H1 (cell line): ENCODE data around the gene CGREF1. TPM values are rescaled to one million over a fixed set of nuclear protein-coding genes. Genes with fewer than 3 reads are reported as not detected.

ENCODE experiments used
- ATF2 ChIP-seq: IDR thresholded peaks from 2 replicates; pipeline ENCODE4 v1.6.1; 2012; ENCODE audit warnings: low read length, inconsistent platforms
- FOSL1 ChIP-seq: IDR thresholded peaks from 2 replicates; pipeline ENCODE4 v1.6.1; 2011; ENCODE audit warnings: mild to moderate bottlenecking, low read depth, low read length, moderate library complexity; ENCODE audit not compliant: insufficient read depth
- polyA plus RNA-seq, 7 experiments: library from polyadenylated mRNA; depleted of rRNA in 3 of 7; stranded (reverse) in 5 of 7; unstranded in 2 of 7; fragments of >200 nt in 5 of 7; fragments of 200-250 nt in 2 of 7; gene quantifications; 1 replicate in 5 of 7; 2 replicates in 1 of 7; 4 replicates in 1 of 7; pipeline versions ENCODE4 v1.2.1 to v1.2.3, GENCODE V29; 2011 to 2013; ENCODE audit warnings: missing spikeins in 2 of 7, mixed read lengths in 2 of 7
- total RNA-seq: library from RNA; stranded (reverse); fragmentation: NEBNext Ultra II Directional; extraction: Animal tissue kit (Norgen Biotek cat#: 25700); gene quantifications from 2 replicates; pipeline ENCODE4 v1.2.1, GENCODE V29; 2021

Gene CGREF1
- total and polyA plus RNA-seq, 2 of the 8 experiments (the other 6 are each of a cell fraction or from before 2014, with no cell fraction given) = 2.5 to 3.4 TPM

- TF ChIP-seq ATF2 = no peak
- TF ChIP-seq FOSL1 = no peak
Measured at GRCh38 chr2:27079233-27080139, 39.4 kb downstream of the CGREF1 start (continued).
